ENCODE measurements around the gene SMAD3.
A peak's percentile ranks its signal among the peaks of the same experiment; 100 is the strongest.
"Not testable (repeated sequence)": the region's sequence is repeated elsewhere in the genome, so short reads cannot be mapped to it uniquely, and the experiment has no call there.

Gene SMAD3

DNA sequence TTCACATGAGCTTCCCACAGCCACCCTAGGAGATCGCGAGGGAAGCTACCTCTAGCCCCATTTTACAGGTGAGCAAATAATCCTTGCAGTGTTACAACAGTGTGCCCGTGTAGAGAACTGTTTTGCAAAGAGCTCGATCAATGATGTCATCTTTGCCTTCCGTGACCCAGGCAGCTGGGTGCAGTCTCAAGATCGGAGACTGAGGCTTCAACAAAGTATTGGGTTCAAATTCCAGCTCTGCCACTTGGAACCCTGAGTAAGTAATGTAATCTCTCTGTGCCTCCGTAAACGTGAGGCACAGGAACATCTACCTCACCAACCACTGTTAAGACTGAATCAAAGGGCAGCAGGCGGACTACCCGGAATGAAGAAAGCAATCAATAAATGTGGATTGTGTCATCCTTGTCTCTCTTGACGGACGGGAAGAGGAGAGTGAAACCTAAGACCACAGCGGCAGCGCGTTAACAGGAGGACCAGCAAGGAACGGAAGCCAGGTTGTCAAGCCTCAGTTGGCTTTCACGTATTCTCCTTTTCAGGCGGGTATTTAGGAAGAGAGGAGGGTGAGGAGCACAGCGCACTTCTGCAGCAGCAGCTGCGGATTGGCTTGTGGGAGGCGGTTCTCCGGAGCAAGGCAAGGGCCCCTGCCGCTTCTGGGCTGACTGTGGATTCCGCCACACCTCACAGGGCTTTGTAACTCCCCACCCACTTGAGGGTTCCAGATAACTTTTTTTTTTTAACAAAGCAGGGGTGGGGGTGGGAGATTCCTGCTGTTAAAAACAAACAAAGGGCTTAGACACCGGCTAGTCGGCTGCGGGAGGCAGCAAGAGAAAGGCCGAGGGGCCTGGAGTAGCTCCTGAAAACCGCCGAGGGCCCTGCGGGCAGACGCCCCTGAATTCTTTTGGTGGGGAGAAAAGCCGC, 1.5 kb upstream of the SMAD3 start:
- no peak for ATAC-seq

DNA sequence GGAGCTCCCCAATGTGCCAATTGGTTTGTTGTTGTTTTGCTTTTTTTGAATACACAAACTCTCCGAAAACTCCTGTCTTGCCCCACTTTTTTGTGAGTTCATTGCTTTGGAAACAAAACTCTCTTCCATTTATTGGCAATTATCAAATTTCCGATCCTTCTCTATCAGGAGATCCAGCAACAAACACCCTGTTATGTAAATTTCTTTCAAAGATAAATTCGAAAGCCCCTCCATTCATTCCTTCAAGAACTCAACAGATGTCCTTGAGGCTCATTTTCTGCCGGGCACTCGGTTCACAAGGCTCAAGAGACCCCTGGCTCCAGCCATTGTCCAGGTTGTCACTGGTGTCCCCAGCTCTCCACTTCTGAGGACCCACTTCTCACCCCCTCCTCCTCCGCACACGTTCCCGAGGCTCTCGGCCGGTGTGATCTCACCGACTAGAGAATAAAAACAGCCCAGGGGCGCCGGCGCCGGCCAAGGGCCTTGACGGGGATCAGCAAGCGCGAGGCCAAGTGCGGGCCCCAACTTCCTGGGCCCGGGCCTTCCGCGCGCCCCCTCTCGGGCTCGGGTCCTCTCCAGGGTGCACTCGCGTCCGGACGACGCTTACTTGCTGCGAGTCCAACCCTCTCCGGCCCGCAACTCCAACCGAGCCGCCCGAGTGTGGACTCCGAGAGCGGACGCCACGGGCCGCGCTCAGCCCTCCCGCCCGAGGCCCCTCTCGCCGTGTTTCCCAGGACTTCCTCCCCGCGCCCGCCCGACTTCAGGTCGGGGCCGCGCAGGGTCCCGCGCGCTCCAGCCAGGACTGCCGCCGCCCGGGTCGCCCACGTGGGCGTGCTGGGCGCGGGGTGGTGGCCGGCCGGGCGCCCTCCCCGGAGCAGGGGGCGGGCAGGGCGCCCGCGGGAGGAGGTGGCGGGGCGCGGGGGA, 533 bp upstream of the SMAD3 start:
- peak in 1 of 2 donors; percentile 1 for ATAC-seq

DNA sequence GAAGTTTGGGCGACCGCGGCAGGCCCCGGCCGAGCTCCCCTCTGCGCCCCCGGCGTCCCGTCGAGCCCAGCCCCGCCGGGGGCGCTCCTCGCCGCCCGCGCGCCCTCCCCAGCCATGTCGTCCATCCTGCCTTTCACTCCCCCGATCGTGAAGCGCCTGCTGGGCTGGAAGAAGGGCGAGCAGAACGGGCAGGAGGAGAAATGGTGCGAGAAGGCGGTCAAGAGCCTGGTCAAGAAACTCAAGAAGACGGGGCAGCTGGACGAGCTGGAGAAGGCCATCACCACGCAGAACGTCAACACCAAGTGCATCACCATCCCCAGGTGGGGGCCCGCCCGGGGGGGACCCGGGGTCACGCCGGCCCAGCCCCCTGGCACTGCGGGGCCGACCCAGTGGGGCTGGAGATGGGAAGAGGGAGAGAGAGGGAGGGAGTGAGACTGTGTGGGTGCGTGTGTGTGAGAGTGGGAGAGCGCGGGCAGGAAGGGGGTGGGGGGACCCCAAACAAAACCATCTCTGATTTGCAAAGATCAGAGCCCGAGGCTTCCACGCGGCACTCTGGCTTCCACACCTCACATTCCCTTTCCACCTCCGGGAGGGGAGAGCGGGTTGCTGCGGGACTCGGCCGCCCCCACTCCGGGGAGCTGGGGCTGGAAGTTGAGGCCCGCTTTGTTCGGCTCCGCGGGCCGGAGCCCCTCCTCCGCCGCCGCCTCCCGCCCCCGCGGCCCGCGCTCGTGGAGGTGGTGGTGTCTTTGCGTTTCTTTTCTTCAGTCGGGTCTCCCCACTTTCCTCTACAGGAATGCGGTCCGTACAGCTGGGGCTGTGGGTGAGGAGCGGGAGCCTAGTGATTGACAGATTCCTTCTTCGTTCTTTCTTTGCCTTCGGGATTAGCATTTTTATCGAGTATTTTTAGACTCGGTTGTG, 898 bp downstream of the SMAD3 start:
- peak; percentile 5 for ATAC-seq

DNA sequence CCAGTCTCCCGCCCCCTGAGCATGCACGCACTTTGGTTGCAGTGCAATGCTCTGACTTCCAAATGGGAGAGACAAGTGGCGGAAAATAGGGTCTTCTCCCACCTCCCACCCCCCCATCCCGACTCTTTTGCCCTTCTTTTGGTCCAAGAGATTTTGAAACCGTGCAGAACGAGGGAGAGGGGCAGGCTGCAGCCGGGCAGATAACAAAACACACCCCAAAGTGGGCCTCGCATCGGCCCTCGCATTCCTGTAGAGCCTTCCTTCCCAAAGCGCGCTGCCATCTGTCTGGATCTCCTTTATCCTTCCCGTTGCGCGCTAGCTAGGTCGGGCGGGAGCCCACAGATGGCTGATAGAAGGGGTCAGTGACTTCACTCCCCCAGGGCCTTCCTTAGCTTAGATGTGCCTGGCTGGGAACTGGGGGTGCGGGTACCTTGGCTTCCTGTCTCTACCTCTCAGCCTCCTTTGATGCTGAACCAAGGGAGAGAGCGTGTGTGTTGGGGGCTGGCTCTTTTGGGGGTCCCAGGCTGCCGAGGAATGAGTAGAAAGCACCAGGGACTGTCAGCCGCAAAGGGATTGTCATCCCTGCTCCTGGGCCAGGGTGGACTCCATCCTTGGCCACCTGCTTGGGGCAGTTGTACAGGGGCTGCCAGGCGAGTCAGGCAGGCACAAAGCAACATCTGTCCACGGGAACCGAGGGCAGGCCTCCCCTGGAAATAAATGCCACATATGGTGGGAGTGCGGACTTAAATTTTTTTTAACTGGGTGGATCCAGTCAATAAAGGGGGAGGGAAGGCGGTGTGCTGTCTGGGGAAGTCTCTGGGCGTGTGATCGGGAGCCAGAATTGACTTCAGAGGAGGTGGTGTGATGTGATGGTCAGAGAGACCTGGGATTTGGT, 1.8 kb downstream of the SMAD3 start:
- ATAC-seq, result no peak

DNA sequence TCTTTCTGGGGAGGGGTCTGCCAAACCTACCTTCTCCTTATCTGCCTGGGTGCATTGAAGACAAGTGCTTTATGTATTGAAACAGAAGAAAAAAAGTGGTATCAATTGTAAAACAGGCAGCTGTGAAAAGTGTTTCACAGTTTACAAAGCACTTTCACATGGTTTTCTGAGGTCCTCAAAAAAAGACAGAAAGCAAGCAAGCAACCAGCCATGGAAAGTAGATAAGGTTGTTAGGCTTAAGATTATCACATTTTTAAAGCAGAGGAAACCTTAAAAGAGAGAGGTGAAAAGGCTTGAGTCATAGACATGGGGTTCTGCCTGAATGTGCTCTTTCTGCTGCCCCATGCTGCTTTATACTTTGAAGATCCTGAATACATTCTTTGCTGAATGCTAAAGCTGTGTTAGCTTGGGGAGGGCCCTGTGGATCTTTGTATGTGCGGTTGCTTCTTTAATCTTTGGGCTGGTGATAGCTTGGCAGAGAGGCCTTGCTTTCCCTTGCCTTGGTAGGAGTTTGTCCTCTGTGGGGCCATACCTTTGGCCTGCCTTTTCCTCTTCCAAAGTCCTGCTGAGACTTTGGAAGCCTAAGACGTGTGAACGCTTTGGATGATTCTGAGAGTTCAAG, 2.6 kb downstream of the SMAD3 start:
- ATAC-seq, result peak; percentile 58 to 59

DNA sequence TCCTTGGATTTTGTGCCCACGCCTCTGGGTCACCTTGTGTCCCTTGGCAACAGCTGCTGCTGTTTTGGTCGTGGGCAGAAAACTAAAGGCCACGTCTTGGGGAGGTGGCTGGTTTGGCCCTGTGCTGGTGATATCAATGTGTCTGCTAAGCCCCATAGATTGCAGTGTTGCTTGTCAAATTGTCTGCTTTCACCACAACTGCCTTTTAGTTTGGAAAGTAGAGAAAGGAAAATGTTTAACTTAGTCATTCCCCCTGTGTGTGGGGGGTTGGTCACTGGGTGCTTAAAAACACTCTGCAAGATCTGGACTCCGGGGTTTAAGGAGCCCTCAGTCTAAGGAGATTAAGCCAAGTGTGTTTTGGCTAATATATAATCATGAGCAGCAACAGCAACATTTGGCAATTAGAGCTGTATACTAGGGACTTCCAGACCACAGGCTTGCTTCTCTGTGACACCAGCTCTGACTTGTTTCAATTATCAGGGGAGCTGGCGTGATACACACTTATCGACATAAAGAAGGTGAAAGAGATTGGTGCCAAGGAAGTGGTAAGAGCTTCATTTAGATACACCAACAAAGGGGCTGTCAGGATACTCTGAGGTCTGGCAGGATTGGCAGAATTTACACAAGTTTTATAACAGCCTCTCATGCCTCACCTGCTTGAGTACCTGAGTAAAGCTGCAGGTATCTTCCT, 3.5 kb downstream of the SMAD3 start:
- ATAC-seq, result peak; percentile 6 to 12

DNA sequence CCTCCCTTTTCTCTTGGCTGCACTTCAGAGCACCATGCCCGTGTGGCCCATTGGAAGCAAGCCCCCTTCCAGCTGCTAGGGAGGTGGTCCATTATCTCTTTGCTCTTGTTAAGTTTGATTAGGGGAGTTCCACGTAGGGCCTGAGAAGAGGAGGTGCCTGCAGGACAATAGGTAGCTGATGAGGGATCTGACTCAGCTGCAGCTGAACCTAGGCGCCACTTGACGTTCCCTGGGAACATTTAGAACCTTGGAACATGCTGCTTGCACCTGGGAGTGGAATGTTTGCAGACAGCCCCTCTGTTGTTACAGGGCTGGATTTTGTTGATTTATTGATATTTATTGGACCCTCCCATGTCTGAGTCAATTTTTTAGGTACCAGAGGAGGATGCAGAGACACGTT, 4.7 kb downstream of the SMAD3 start:
- ATAC-seq, result no peak

DNA sequence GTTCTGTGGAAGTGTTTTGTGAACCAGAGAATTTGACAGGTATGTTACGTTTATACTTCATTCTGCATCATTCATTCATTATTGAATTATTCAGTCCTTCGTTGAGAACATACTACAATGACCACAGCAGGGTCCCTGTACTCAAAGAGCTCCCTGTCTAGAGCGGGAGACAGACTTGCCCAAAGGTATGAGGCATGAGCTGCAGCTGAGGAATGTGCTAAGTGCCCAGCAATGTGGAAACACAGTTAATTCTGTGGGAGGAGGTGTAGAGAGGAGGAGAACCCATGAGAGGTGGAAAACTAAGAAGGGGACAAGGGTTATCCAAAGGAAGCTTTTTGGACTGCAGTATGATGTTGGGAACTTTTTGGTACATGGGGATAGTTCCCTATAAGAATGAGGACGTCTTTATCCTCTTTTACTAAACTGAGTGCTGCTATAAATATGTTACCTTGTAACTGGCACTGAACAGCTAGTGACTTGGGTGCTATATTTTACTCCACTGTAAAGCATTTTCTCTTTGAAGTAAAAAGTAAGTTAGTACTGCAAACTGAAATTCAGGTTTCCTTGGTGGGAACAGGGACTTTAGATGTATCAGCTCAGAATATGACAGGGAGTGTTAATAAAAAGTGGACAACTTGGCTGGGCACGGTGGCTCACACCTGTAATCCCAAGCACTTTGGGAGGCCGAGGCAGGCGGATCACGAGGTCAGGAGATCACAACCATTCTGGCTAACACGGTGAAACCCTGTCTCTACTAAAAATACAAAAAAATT, 5.7 kb downstream of the SMAD3 start:
- no peak for ATAC-seq

DNA sequence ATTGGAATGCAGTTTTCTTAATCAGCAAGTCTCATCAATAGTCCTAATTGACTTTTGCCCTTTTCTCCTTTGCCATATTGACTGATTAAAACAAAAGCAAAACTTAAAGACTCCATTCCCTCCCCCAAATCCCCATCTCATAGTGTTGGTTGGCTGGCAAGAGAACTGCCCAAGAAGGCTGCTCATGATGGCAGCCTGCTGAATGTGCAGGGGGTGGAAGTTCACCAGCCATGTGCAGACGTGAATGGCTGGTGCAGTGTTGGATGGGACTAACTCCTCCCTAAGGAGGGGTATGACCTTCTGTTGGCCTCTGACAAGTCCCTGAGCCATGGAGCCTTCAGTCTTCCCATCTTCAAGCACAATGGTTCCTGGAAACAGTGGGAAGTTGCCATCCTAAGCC, 7.0 kb downstream of the SMAD3 start:
- no peak for ATAC-seq

DNA sequence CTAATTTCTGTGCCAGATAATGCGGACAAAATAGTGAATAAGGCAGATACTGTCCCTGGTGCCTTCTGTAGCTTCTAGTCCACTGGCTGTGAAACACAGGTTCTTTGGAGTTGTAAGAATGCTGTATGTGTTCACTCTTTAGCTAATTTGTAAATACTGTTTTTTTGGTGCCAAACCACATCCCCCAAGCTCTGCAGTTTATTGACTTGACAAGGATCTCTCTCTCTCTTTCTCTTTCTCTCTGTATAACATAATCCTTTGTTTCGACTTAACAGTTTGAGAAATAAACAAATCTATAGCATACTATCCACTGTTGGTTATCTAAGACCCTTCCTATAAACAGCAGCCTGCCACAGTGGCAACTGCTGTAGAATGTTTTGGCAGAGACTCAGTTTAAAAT, 7.6 kb downstream of the SMAD3 start:
- ATAC-seq, result no peak

DNA sequence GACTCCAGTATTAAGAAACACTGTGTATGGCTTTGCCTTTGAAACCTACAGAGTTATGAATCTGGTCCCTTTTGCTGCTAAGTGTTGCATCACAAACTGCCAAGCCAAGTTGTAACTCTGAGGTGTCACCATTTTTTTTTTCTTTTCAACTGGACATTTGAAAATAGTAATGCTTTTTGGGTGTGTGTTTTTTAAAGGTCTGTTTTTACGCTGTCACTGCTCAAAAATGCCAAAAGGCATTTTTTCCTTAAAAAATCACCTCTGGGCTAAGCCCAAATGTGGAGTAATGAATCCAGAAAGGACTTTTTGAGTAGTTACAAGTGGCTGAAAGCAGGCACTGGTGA, 9.5 kb downstream of the SMAD3 start:
- no peak for ATAC-seq

DNA sequence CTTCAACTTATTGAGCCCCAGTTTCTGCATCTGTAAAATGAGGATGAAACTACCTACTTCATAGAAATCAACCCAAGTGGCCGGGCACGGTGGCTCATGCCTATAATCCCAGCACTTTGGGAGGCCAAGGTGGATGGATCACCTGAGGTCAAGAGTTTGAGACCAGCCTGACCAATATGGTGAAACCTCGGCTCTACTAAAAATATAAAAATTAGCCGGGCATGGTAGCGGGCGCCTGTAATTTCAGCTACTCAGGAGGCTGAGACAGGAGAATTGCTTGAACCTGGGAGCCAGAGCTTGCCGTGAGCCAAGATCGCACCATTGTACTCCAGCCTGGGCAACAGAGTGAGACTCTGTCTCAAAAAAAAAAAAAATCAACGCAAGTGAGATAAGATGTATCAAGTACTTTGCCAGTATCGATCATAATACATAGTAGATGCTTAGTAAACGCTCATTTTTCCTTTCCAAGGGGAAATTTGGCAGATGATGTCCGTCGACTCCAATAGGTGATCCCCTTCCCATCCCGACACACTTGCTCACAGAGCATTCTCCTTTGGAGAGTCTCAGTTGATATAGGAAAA, 10.2 kb downstream of the SMAD3 start:
- not testable (repeated sequence) for ATAC-seq

DNA sequence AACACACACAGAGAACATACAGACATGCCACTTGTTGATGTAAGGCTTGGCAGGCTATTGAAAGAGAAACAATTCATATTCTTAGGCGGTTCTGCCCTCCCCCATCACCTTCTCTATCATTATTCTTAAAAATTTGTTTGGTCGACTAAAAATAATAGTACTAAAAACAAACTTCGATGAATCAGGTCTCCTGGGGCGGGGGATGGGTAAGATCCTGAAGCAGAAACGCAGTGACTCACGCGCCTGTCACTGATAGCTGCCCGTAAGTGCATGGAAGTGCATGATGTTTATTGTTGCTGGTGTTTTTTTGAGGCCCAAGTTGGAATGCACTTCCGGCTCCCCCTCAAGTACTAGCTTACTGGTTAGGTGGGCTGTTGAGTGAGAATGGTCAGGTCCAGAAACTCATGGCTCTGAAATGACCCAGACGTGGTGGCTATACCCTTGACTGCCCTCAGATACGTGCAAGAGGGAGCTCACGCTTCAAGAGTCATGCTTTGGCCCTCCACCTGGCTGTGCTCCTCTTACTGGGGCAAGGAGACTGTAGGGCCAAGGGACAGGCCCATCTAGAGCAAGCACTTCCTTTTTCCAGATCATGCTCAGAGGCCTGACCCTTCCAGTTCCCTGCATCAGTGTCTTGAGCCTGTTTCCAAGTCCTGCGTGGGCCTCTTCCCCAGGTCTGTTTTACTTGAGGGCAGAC, 10.9 kb downstream of the SMAD3 start:
- ATAC-seq, result peak; percentile 59 to 63

DNA sequence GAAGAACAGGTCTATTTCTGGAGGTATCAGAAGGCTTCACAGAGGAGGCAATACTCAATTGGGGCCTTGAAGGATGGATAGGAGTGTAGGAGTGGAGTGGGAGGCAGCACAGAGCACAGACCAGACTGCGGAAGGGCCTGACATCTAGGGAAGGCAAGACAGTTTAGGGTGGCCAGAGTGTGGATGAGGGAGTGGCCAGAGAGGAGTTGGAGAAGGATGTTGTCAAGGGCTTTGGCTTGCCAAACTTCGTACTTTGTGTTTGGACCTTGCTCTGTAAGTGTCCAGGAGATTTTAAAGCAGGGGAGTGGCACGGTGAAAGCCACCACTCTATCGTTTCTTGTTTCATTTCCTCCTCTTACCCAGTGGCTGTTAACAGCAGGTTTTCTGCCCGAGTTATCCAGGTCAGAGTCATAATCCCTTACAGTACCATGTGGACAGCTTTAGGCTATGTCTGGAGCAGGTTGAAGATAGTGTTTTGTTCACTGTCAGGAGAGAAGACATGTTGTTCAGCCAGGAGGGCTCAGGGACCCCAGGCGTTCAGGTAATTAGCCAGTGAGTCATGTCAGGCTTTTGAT, 12.3 kb downstream of the SMAD3 start:
- no peak for ATAC-seq

DNA sequence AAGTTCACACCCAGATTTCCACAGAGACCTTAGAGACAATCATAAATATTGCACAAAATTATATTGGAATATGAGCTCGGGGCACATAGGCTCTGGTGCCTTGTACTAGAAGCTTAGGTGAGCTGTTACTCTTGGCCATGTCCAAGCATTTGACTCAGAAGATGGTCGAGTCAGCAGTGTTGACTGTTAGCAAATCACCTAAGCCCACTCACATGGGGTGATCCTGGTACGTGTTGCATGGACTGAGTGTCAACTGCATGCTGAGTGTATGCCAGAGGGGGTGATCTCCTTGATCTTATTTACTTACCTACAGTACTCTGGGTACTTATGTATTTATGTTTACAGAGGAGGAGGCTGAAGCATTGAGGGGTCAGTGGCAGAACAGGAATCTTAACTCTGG, 14.0 kb downstream of the SMAD3 start:
- ATAC-seq, result no peak

DNA sequence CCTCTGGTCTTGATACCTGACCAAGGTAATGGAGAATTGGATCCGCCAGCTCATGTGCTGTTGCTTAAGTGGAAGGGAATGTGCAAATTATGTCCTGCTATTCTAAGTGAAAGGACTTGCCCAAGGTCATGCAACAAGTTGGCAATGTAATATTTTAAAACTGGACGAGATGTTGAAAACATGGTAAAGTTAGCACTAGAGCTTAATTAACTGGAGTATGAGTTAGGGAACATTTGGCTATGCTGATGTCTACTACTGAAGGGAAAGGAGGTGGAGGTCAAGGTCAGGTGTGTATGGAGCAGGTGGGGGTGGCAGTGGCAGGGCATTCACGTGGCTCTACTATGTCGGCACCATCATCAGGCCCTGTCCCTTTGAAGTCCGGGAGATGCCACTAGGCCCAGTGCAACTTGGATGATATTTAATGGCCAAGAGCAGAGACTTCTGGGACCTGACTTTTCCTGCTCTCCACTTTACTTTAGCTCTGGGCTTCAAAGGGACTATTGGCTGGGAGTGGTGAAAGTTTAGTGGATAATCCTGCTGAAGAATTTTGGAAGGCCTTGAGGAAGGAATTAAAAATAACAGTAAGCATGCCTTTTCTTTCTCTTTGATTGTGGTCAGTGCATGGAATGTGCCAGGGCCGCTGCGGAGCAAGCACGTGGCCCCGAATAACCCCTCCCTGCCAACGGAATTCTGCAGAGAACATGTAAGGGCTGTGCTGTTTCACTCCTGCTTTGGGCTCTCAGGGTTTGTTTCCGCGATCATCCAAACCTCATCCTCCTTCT, 14.9 kb downstream of the SMAD3 start:
- no peak for ATAC-seq

DNA sequence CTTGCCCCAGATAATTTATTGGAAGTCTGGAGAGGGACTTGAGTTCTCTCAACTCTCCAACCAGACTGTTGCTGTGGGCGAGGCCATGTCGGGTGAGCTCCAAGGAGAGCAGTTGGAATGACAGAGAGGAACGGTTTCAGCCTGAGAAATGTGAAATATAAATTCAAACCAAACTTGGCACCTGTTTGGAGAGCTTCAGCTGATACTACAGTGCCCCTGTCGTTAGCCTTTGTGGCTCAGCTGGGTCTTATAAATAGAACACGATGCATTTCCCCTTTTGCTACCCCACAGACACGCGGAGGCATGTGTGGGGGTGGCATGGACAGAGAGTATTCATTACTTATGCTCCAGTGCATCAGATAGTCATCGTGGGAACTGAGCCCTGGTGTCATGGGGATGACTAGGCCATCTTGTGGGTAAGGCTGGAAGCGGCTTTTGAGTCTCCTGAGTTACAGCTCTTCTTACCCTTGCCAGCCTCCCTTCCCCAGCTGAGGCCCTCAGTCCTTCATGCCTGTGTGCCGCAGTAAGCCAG, 15.6 kb downstream of the SMAD3 start:
- peak; percentile 68 to 76 for ATAC-seq
